ENCODE data around the gene GREB1L. TPM values are rescaled to one million over a fixed set of nuclear protein-coding genes. Genes with fewer than 3 reads are reported as not detected.
"Not testable (repeated sequence)": the region's sequence is repeated elsewhere in the genome, so short reads cannot be mapped to it uniquely, and the experiment has no call there.

GREB1L gene
- total and polyA plus RNA-seq, 2 experiments from 2014 or later = 14.0 to 16.8 TPM

GRCh38 chr18:21205695-21206094 is 36.3 kb upstream of the GREB1L start:
- H4K20me1 ChIP-seq (ENCODE audit: insufficient read depth, poor library complexity, severe bottlenecking) = no peaks in the 10 kb centered on the region
- H3K36me3 ChIP-seq (replicated peaks; ENCODE audit: insufficient read depth, low read depth) = no peaks in the 10 kb centered on the region
- no peaks in the 10 kb centered on the region for H3K4me1 ChIP-seq (ENCODE audit: insufficient read depth)
- H2AFZ ChIP-seq = no peak overlapping the region
- H3K27me3 ChIP-seq = no peaks in the 10 kb centered on the region
- no peaks in the 10 kb centered on the region for H3K9me3 ChIP-seq (ENCODE audit: low read depth)
- 77% methylated on average over 4 of the region's 4 CpGs for WGBS (ENCODE audit: low lambda C conversion rate, missing lambda C conversion rate)
- no peaks in the 10 kb centered on the region for H3K9me2 ChIP-seq (replicated peaks; ENCODE audit: insufficient read depth)
- no peak overlapping the region for H3K4me3 ChIP-seq
- H3K79me2 ChIP-seq = no peaks in the 10 kb centered on the region
- no peak for TF ChIP-seq EZH2 (IDR thresholded peaks at IDR 0.05; ENCODE audit: borderline replicate concordance)
- no peak for TF ChIP-seq CTCF (IDR thresholded peaks at IDR 0.05; ENCODE audit: poor library complexity)
- TF ChIP-seq EZH2phosphoT487 (IDR thresholded peaks at IDR 0.05; ENCODE audit: low read depth, severe bottlenecking, unreplicated experiment) = no peak
- no peak overlapping the region for H3K27ac ChIP-seq
- no peak overlapping the region for H3K4me2 ChIP-seq
- DNase-seq (ENCODE audit: low spot score) = no peak

- no peaks in the 10 kb centered on the region for H4K20me1 ChIP-seq (ENCODE audit: insufficient read depth, poor library complexity, severe bottlenecking)
- 95% methylated on average over 1 of the region's 1 CpG for WGBS (ENCODE audit: low lambda C conversion rate, missing lambda C conversion rate)
- H3K4me1 ChIP-seq (ENCODE audit: insufficient read depth) = peaks cover 2% of the 10 kb centered on the region
- no peaks in the 10 kb centered on the region for H3K9me2 ChIP-seq (replicated peaks; ENCODE audit: insufficient read depth)
- H3K9me3 ChIP-seq (ENCODE audit: low read depth) = no peaks in the 10 kb centered on the region
- no peak overlapping the region for H3K4me2 ChIP-seq
- no peak overlapping the region for H2AFZ ChIP-seq
- no peak overlapping the region for H3K27ac ChIP-seq
- H3K79me2 ChIP-seq = no peaks in the 10 kb centered on the region
- TF ChIP-seq EZH2phosphoT487 (IDR thresholded peaks at IDR 0.05; ENCODE audit: low read depth, severe bottlenecking, unreplicated experiment) (no peak), EZH2 (IDR thresholded peaks at IDR 0.05; ENCODE audit: borderline replicate concordance) (no peak), CTCF (IDR thresholded peaks at IDR 0.05; ENCODE audit: poor library complexity) (no peak)
- H3K36me3 ChIP-seq (replicated peaks; ENCODE audit: insufficient read depth, low read depth) = no peaks in the 10 kb centered on the region
- H3K4me3 ChIP-seq = no peak overlapping the region
- H3K27me3 ChIP-seq = no peaks in the 10 kb centered on the region
- no peak for DNase-seq (ENCODE audit: low spot score)
These were observed 31.8 kb upstream of the GREB1L start for GRCh38 chr18:21210278-21210677.

GRCh38 chr18:21210784-21211183 is 31.2 kb upstream of the GREB1L start:
- Histone ChIP-seq H3K9me2 (replicated peaks; ENCODE audit: insufficient read depth) (no peaks in the 10 kb centered on the region), H2AFZ (no peak overlapping the region), H3K36me3 (replicated peaks; ENCODE audit: insufficient read depth, low read depth) (no peaks in the 10 kb centered on the region), H3K27me3 (no peaks in the 10 kb centered on the region), H3K9me3 (ENCODE audit: low read depth) (no peaks in the 10 kb centered on the region), H3K27ac (no peak overlapping the region), H3K4me3 (no peak overlapping the region), H3K4me2 (no peak overlapping the region), H3K79me2 (no peaks in the 10 kb centered on the region), H3K4me1 (ENCODE audit: insufficient read depth) (peaks cover 4% of the 10 kb centered on the region), H4K20me1 (ENCODE audit: insufficient read depth, poor library complexity, severe bottlenecking) (no peaks in the 10 kb centered on the region)
- TF ChIP-seq EZH2phosphoT487 (IDR thresholded peaks at IDR 0.05; ENCODE audit: low read depth, severe bottlenecking, unreplicated experiment) (no peak), EZH2 (IDR thresholded peaks at IDR 0.05; ENCODE audit: borderline replicate concordance) (no peak), CTCF (IDR thresholded peaks at IDR 0.05; ENCODE audit: poor library complexity) (no peak)
- no peak for DNase-seq (ENCODE audit: low spot score)
- WGBS (ENCODE audit: low lambda C conversion rate, missing lambda C conversion rate) = 75% methylated on average over 2 of the region's 2 CpGs

- not testable (repeated sequence) for H3K4me1 ChIP-seq (ENCODE audit: insufficient read depth); H3K4me3 ChIP-seq; H3K9me3 ChIP-seq (ENCODE audit: low read depth); H3K9me2 ChIP-seq (replicated peaks; ENCODE audit: insufficient read depth); H3K36me3 ChIP-seq (replicated peaks; ENCODE audit: insufficient read depth, low read depth); DNase-seq (ENCODE audit: low spot score); H3K27me3 ChIP-seq; H2AFZ ChIP-seq; H4K20me1 ChIP-seq (ENCODE audit: insufficient read depth, poor library complexity, severe bottlenecking); H3K4me2 ChIP-seq; H3K79me2 ChIP-seq; H3K27ac ChIP-seq
- 94% methylated on average over 5 of the region's 5 CpGs for WGBS (ENCODE audit: low lambda C conversion rate, missing lambda C conversion rate)
These were observed 27.6 kb upstream of the GREB1L start for GRCh38 chr18:21214409-21214808.
